CD8-positive, alpha-beta memory T cell (primary cell): ENCODE measurements around the gene MED10. TPM values are rescaled to one million over a fixed set of nuclear protein-coding genes. Genes with fewer than 3 reads are reported as not detected.
"Not testable (repeated sequence)": the region's sequence is repeated elsewhere in the genome, so short reads cannot be mapped to it uniquely, and the experiment has no call there.

Experiments
- CTCF ChIA-PET: fragments of 350-600 bp; sonication (Branson Sonifier 250); formaldehyde crosslinking; loops from one replicate; lab custom pipeline; 2021; ENCODE audit warnings: antibody characterized with exemption; lab: Charles Lee
- POLR2A ChIA-PET: fragments of 350-600 bp; sonication (Branson Sonifier 250); formaldehyde crosslinking; loops from one replicate; lab custom pipeline; 2021; ENCODE audit warnings: antibody characterized with exemption; lab: Charles Lee
- DNase-seq, 5 donors: peaks; one replicate each; pipeline versions ENCODE4 v3.0.0 to v3.0.0-alpha.2; 2020 to 2022; ENCODE audit warnings: mixed read lengths in 1 of 5
- H3K27ac ChIP-seq: one replicate; pipeline ENCODE4 v1.7.0; 2013; ENCODE audit warnings: low read depth, mild to moderate bottlenecking, low read length, moderate library complexity
- H3K27me3 ChIP-seq: 2 replicates; pipeline ENCODE4 v1.7.0; 2013; ENCODE audit warnings: low read length, mild to moderate bottlenecking; ENCODE audit not compliant: insufficient read depth, poor library complexity, severe bottlenecking
- H3K36me3 ChIP-seq: 2 replicates; pipeline ENCODE4 v1.7.0; 2013; ENCODE audit warnings: mild to moderate bottlenecking, low read length, moderate library complexity; ENCODE audit not compliant: insufficient read depth
- H3K4me1 ChIP-seq: 2 replicates; pipeline ENCODE4 v1.7.0; 2013; ENCODE audit warnings: mild to moderate bottlenecking, low read length, moderate library complexity; ENCODE audit not compliant: insufficient read depth
- H3K4me3 ChIP-seq: 2 replicates; pipeline ENCODE4 v1.7.0; 2013; ENCODE audit warnings: mild to moderate bottlenecking, low read length
- H3K9me3 ChIP-seq: 2 replicates; pipeline ENCODE4 v1.7.0; 2013; ENCODE audit warnings: mild to moderate bottlenecking, low read length
- H3K27ac Mint-ChIP-seq, 8 donors: one replicate each; pipeline ENCODE4 v1.8.0; 2020 to 2021; ENCODE audit warnings: mixed read lengths in 8 of 8, mild to moderate bottlenecking in 6 of 8, inconsistent platforms in 3 of 8, moderate library complexity in 3 of 8
- H3K27me3 Mint-ChIP-seq, 2 donors: one replicate each; pipeline ENCODE4 v1.8.0; 2020 to 2021; ENCODE audit warnings: mixed read lengths in 2 of 2, mild to moderate bottlenecking in 1 of 2, moderate library complexity in 1 of 2
- H3K36me3 Mint-ChIP-seq, 3 donors: one replicate each; pipeline ENCODE4 v1.8.0; 2020 to 2021; ENCODE audit warnings: mixed read lengths in 3 of 3, inconsistent platforms in 1 of 3, mild to moderate bottlenecking in 1 of 3
- H3K4me1 Mint-ChIP-seq, 3 donors: one replicate each; pipeline ENCODE4 v1.8.0; 2020 to 2021; ENCODE audit warnings: mixed read lengths in 3 of 3, inconsistent platforms in 1 of 3, mild to moderate bottlenecking in 1 of 3
- H3K4me3 Mint-ChIP-seq, 7 donors: one replicate each; pipeline ENCODE4 v1.8.0; 2020 to 2021; ENCODE audit warnings: mixed read lengths in 7 of 7, mild to moderate bottlenecking in 6 of 7, moderate library complexity in 4 of 7, inconsistent platforms in 2 of 7
- H3K9me3 Mint-ChIP-seq, 5 donors: one replicate each; pipeline ENCODE4 v1.8.0; 2020 to 2022; ENCODE audit warnings: mixed read lengths in 5 of 5, mild to moderate bottlenecking in 3 of 5, moderate library complexity in 2 of 5, inconsistent platforms in 1 of 5
- polyA plus RNA-seq: library from polyadenylated mRNA; unstranded; fragments of 300-500 nt; fragmentation: Illumina TruSeq; gene quantifications from one replicate; pipeline ENCODE4 v1.2.3, GENCODE V29; 2021
- total RNA-seq, 2 experiments: library from RNA; stranded (reverse); gene quantifications; one replicate each; pipeline ENCODE4 v1.2.3, GENCODE V29; 2021

The MED10 gene
- total and polyA plus RNA-seq, 3 experiments from 2014 or later, result 58.8 to 118 (median 66.8) TPM

DNA sequence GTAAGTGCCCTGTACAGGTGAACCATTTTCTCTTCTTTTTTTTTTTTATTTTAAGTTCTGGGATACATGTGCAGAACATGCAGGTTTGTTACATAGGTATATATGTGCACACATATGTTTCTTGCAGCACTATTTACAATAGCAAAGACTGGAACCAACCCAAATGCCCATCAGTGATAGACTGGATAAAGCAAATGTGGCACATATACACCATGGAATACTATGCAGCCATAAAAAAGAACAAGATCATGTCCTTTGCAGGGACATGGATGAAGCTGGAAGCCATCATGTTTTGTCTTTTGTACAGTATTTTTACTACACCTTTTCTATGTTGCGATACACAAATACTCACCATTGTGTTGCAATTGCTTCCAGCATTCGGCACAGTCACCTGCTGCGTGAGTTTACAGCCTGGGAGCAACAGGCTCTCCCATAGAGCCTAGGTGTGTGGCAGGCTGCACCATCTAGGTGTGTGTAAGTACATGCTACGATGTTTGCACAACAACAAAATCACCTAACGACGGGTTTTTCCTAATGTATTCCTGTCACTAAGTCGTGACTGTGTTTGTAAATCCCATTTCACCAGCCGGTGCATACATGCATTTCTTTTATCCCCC, 20.4 kb downstream of the MED10 start:
- H3K27ac ChIP-seq, H3K27me3 ChIP-seq, DNase-seq, H3K36me3 ChIP-seq, H3K27me3 Mint-ChIP-seq, H3K9me3 Mint-ChIP-seq, H3K27ac Mint-ChIP-seq, H3K9me3 ChIP-seq, H3K4me3 Mint-ChIP-seq, CTCF ChIA-PET, POLR2A ChIA-PET, H3K4me3 ChIP-seq: not testable (repeated sequence)
- Mint-ChIP-seq H3K4me1 (peaks cover 10 to 13% (median 11%) of the 10 kb centered on the region in 3 donors), H3K36me3 (peaks cover 9 to 28% (median 21%) of the 10 kb centered on the region in 3 donors)
- peaks cover 20% of the 10 kb centered on the region for H3K4me1 ChIP-seq

DNA sequence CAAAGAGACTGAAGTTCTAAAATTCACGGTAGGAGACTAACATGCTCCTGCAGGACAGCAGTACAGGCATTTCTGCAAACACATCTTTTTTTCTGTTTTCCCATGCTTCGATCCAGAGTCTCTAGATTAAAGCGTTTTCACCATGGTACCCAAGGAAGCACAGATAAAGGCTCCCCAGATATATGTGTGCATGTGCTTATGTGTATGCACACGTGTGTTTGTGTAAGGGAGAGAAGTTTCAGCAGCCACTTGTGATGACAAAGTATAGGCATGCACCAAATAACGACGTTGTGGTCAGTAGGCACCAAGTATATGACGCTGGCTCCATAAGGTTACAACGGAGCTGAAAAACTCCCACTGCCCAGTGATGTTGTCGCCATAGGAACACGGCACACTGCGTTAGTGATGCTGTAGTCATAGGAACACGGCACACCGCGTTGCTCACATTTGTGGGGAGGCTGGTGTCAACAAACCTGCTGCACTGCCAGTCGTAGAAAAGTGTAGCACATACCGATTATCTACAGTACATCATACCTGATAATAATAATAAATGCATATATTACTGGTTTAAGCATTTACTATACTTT, 21.7 kb downstream of the MED10 start:
- Mint-ChIP-seq H3K27me3 (no peaks in the 10 kb centered on the region), H3K36me3 (peaks cover 4 to 20% (median 16%) of the 10 kb centered on the region in 3 donors), H3K9me3 (no peaks in the 10 kb centered on the region), H3K27ac (peak overlapping the region in 1 of 8 donors; percentile 58), H3K4me3 (no peak overlapping the region), H3K4me1 (peaks cover 10 to 13% (median 11%) of the 10 kb centered on the region in 3 donors)
- POLR2A ChIA-PET, result no interaction called here
- CTCF ChIA-PET, result no interaction called here
- H3K27me3 ChIP-seq, result no peaks in the 10 kb centered on the region
- no peaks in the 10 kb centered on the region for H3K9me3 ChIP-seq
- peaks cover 20% of the 10 kb centered on the region for H3K4me1 ChIP-seq
- H3K4me3 ChIP-seq, result no peak overlapping the region
- H3K27ac ChIP-seq, result no peak overlapping the region
- no peaks in the 10 kb centered on the region for H3K36me3 ChIP-seq
- no peak for DNase-seq

DNA sequence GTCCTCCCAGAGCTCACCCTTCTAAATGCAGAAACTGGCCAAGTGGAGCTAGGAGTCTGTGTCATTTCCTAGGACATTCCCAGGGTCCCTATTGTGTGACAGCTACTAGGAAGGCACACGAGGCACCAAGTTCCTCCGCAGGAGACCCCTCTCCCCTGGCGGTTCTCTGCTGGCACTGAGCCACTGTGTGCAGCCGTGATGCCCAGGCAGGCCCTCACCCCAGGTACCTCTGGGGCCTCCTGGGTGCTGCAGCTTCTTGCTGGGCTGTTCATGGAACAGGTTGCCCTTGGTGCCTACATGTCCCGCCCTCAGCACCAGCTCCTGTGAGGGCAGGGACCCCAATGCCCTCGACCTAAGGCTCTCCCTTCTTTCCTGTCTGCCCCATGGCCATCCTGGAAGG, 23.1 kb downstream of the MED10 start:
- H3K27me3 Mint-ChIP-seq, result no peaks in the 10 kb centered on the region
- DNase-seq, result no peak
- H3K4me3 Mint-ChIP-seq, result no peak overlapping the region
- CTCF ChIA-PET, result no interaction called here
- Histone ChIP-seq H3K4me3 (no peak overlapping the region), H3K4me1 (peaks cover 11% of the 10 kb centered on the region), H3K27ac (no peak overlapping the region), H3K27me3 (no peaks in the 10 kb centered on the region), H3K36me3 (no peaks in the 10 kb centered on the region), H3K9me3 (no peaks in the 10 kb centered on the region)
- H3K36me3 Mint-ChIP-seq, result peaks cover 4 to 17% (median 10%) of the 10 kb centered on the region in 3 donors
- no peaks in the 10 kb centered on the region for H3K9me3 Mint-ChIP-seq
- peaks cover 7 to 10% (median 8%) of the 10 kb centered on the region in 3 donors for H3K4me1 Mint-ChIP-seq
- no peak overlapping the region for H3K27ac Mint-ChIP-seq
- POLR2A ChIA-PET, result no interaction called here

DNA sequence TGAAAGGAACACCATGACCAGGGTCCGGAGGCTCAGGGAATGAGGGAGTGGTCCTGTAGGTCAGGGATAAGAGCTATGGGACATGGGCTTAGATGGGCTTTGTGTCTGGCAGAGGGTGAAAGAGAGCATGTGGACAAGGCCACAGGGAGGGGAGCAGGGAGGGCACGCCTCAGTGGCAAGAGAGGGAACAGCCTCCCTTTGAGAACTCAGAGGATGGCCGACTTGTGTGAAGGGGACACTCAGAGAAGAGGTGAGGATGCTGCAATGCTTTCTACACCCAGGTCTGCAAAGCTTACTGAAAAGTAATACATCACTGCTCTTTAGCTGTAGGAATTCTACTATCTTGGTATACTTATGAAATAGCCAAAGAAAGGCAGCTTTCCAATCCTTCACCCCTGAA, 23.5 kb downstream of the MED10 start:
- CTCF ChIA-PET, result no interaction called here
- no peaks in the 10 kb centered on the region for H3K27me3 Mint-ChIP-seq

DNA sequence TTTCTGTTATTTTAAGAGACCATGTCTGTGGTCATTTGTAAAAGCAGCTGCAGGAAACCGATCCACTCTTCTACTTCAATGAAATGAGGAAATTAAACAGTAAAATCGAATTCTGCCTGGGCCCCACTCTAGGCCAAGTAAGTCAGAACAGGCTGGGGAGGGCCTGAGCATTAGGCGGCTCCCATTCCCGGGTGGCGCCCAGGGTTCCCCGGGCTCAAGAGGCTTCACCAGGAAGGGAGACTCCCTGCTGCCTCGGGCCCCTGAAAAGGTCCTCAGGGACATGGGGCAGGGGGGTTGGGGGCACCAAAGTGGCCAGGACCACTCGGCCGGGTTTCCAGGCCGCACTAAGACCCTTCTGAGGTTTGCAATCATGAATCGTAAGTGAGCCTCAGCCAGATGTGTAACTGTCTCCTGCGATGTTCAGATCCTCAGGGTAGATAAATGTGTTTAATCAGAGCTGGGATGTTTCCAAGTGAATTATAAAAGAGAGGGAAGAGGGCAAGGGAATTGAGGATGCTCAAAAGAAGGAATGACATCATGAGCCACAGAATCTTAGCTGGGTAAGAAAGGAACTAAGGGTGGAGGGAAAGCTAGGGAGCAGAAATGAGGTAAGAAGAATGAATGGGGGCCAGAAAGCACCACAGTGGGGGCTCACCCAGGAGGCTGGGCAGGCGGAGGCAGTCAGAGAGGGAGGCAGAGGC, 24.6 kb downstream of the MED10 start:
- Histone ChIP-seq H3K9me3 (no peaks in the 10 kb centered on the region), H3K27ac (no peak overlapping the region), H3K27me3 (no peaks in the 10 kb centered on the region), H3K36me3 (no peaks in the 10 kb centered on the region), H3K4me3 (no peak overlapping the region), H3K4me1 (no peaks in the 10 kb centered on the region)
- Mint-ChIP-seq H3K9me3 (no peaks in the 10 kb centered on the region), H3K4me1 (no peaks in the 10 kb centered on the region), H3K36me3 (peaks cover 4 to 11% (median 10%) of the 10 kb centered on the region in 3 donors), H3K4me3 (no peak overlapping the region), H3K27ac (no peak overlapping the region), H3K27me3 (no peaks in the 10 kb centered on the region)
- no peak for DNase-seq
- CTCF ChIA-PET, result no interaction called here
- POLR2A ChIA-PET, result no interaction called here

More for the DNA sequence above, 23.5 kb downstream of the MED10 start:
- no peak for DNase-seq
- H3K36me3 Mint-ChIP-seq, result peaks cover 4 to 17% (median 10%) of the 10 kb centered on the region in 3 donors
- H3K27ac Mint-ChIP-seq, result no peak overlapping the region
- no peaks in the 10 kb centered on the region for H3K27me3 ChIP-seq
- no peak overlapping the region for H3K4me3 ChIP-seq
- POLR2A ChIA-PET, result no interaction called here
- no peak overlapping the region for H3K27ac ChIP-seq
- no peaks in the 10 kb centered on the region for H3K9me3 Mint-ChIP-seq
- peaks cover 3 to 5% (median 4%) of the 10 kb centered on the region in 3 donors for H3K4me1 Mint-ChIP-seq
- H3K4me3 Mint-ChIP-seq, result no peak overlapping the region
- H3K4me1 ChIP-seq, result peaks cover 6% of the 10 kb centered on the region
- no peaks in the 10 kb centered on the region for H3K36me3 ChIP-seq
- no peaks in the 10 kb centered on the region for H3K9me3 ChIP-seq

DNA sequence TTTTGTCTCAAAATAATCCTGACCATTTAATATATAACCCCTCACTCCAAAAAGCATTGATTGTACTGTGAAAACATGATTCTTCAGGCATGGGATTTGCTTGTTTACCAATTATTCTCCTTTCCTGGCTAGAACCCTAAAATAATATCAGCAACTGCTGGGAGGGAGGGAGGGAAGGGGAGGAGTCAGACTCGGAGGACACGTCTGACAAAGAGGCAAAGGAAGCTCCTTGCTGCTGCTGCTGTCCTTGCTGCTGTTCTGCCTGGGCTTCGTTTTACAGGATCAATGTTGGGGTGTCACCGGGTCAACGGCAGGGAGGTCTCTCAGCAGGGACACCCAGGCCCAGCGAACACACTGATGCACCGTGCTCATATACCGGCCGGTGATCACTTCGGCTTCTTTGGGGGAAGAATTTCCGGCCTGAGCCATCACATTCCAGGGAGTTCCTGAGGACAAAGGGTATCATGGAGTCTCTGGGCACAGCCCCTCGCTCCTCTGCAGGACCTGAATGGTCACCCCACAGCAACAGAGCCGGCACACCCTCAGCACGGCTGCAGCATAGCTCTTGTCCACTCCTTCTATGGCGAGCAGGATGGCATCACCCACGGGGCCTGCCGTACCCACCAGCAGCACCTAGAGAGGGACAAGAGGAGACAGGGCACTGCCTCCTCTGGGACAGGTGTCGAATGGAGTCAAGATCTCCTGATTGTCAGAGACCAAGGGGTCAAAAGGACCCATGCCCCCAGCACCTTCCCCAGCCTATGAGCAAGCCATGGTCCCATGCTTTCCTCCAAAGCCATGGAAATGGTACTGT, 27.9 kb downstream of the MED10 start:
- peaks cover 0 to 3% (median 2%) of the 10 kb centered on the region in 3 donors for H3K36me3 Mint-ChIP-seq
- POLR2A ChIA-PET, result no interaction called here

DNA sequence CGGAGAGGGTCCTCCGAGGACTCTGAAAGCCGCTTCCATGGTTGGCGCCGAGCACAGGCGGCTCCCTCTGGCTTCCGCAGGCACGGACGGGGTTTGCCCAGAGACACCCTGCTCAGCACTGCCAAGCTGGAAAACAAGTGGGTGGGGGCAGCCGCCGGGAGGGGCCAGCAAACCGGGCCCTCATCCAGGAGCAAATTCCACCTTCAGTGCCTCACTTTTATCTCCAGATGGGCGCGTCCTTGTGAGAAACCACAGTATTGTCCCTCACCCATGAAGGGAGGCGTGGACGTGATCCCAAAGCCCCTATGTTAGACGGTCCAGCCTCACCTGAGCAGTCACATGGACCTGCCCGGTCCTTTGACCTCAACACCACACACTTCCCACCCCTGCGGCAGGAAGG, 29.0 kb downstream of the MED10 start:
- Histone ChIP-seq H3K27ac (no peak overlapping the region), H3K36me3 (no peaks in the 10 kb centered on the region), H3K27me3 (no peaks in the 10 kb centered on the region), H3K9me3 (no peaks in the 10 kb centered on the region), H3K4me3 (no peak overlapping the region), H3K4me1 (no peaks in the 10 kb centered on the region)
- no peak for DNase-seq
- no peaks in the 10 kb centered on the region for H3K9me3 Mint-ChIP-seq
- no peaks in the 10 kb centered on the region for H3K4me1 Mint-ChIP-seq
- no peak overlapping the region for H3K27ac Mint-ChIP-seq
- ChIA-PET POLR2A (no interaction called here), CTCF (no interaction called here)
- peaks cover 0 to 2% (median 0%) of the 10 kb centered on the region in 3 donors for H3K36me3 Mint-ChIP-seq
- H3K27me3 Mint-ChIP-seq, result peaks cover 0 to 13% of the 10 kb centered on the region in 2 donors
- H3K4me3 Mint-ChIP-seq, result no peak overlapping the region

More for the DNA sequence above, 27.9 kb downstream of the MED10 start:
- no peak overlapping the region for H3K4me3 Mint-ChIP-seq
- no peaks in the 10 kb centered on the region for H3K27me3 ChIP-seq
- H3K27ac ChIP-seq, result no peak overlapping the region
- CTCF ChIA-PET, result no interaction called here
- DNase-seq, result no peak
- no peak overlapping the region for H3K4me3 ChIP-seq
- H3K4me1 ChIP-seq, result no peaks in the 10 kb centered on the region
- H3K27ac Mint-ChIP-seq, result no peak overlapping the region
- no peaks in the 10 kb centered on the region for H3K4me1 Mint-ChIP-seq
- peaks cover 0 to 6% of the 10 kb centered on the region in 2 donors for H3K27me3 Mint-ChIP-seq
- no peaks in the 10 kb centered on the region for H3K9me3 ChIP-seq
- no peaks in the 10 kb centered on the region for H3K9me3 Mint-ChIP-seq
- no peaks in the 10 kb centered on the region for H3K36me3 ChIP-seq
